Measurements from ENCODE around the gene PRR35.

The PRR35 gene

DNA sequence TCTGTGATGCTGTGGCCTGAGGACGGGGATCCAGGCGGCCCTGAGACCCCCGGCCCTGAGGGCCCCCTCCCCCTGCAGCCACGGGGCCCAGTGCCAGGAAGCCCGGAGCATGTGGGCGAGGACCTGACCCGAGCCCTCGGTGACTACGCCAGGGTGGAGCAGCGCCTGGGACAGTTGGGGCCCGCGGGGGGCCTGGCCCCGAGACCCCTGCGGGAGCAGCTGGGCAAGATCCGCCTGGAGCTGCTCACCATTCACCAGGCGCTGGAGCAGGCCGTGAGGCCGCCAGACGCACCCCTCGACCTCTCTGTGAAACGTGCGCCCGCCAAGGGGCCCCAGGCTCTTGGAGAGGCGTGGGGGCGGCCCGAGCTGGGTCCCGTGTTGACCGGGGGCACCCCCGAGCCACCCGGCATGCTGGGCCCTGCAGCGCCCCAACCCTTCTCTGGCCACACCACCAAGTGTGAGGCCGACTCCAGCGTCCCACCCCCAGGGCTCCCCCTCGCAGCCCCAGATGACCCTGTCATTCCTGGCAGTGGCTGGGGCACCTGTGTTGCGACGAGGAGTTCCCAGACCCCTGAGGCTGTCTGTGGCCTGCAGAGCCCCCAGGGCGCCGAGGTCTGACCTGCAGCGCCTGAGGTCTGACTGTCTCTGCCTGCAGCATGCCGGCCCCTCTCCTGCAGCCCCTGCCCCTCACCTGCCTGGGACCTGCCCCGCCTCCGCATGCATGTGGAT lies 4.7 kb downstream of the PRR35 start:
- DNase-seq (ENCODE audit: low read depth) = no peak

DNA sequence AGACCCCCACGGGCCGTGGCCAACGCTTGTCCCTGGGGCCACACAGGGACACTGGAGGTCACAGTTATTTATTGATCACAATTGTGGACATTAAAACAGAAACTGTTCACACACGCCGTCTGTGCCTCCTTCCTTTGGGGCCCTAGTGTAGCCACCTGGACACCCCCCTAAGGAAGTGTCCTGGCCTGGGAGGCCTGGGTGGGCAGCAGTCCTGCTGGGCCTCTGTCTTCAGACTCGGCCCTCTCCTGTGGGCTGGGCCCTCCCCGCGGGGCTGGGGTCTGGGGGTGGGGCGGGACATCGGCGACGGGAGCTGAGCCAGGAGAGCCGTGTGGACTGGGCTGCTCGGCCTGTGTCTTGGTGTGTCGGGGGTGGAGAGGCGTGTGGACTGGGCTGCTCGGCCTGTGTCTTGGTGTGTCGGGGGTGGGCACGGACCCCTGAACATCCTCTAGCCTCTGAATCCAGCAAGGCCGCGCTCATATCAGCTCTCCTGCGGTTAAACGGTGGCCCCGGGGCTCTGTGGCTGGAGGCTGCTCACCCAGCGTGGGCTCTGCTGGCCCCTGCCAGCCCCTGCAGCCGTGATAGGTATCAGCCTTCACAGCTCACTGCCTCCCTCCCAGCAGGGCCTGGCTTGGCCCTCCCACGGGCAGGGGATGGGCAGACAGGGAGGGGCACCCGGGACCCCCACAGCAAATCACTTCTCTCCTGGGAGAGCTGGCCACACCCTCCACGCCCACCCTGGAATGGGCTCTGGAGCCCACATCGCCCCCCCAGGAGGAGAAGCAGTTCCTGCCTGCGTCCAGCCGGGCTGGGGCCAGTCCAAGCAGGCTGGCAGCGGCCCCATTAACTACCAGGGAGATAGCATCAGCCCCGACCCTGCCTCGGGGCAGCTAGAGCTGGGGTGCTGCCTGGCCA lies 5.5 kb downstream of the PRR35 start:
- DNase-seq (ENCODE audit: low read depth) = no peak

DNA sequence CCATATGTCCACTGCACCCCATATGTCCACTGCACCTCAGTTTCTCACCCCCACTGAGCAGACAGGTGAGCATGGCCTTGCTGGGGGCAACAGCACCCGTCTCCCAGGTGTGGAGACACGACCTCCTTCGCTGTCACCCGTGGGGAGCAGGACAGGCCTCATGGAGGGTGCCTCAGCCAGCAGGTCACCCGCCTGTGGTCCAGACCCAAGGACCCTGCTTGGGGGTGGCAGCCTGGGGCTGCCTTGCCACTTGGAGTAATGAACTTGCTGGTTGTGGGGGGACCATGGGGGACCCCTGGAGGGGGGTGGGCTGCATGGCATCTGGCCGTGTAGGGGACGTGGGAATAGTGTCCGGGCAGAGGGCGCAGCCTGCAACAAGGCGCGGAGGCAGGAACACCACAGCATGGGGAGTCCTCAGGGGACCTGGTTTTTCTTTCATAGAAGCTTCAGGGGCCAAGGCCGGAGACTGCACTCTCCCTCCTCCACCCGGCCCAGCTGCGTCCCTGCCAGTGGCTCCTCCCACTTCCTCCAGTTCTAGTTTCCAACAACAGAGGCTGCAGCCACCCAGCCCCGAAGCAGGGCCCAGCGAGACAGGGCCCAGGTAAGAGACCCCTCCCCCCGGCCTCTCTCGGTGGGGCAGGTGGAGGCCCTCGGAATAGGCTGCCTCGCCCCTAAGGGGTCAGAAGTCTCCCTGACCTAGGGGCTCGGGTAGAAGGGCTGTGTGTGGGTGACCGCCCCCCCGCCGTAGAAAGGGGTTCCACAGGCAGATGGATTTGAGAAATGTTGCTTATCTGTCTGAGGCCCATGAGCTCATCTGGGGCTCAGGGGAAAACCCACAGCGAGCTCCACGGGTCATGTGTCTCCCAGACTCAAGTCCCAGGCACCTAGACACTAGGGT lies 6.5 kb downstream of the PRR35 start, which contains the start of gene NHLRC4:
Gene NHLRC4, plus strand, starts transcription at position 531 of the 898 bp plus-strand sequence. CDS start 1,043 bp downstream, outside the sequence.
- no peak for DNase-seq (ENCODE audit: low read depth)

DNA sequence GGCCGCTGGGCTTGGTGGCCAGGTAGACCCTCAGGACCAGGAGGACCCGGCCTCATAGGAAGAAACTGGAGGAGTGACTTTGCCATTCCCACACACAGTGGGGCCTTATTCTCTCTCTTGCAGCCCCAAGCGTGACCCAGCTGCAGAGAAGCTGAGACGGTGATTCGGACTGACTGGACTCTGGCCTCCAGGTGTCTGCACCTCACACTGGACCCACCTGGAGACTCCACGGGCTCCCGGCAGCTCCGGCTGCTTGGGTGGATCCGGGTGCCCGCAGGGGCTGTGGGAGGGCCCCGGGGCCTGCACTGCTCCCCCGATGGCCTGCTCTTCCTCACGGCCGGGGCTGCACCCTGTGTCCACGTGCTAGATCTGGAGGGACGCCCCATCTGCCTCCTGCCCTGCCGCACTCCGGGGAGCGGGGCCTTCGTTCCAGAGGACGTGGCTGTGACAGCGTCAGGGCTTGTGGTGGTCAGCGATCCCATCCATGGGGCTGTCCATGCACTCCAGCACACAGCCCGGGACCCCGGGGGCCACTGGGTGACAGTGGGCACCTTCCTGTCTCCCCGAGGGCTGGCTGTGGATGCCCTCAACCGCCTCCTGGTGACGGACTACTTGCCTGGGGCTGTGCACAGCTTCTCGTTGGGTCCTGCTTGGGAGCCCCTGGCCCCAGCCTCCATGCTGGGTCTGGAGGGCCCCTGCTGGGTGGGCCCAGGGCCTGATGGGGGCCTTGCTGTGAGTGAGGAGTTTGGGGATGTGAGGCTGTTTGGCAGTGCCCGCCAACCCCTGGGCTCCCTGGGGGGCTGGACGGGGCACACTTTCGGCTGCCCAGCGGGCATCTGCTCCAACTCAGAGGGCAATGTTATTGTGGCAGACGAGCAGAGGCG lies 7.4 kb downstream of the PRR35 start:
- no peak for DNase-seq (ENCODE audit: low read depth)

DNA sequence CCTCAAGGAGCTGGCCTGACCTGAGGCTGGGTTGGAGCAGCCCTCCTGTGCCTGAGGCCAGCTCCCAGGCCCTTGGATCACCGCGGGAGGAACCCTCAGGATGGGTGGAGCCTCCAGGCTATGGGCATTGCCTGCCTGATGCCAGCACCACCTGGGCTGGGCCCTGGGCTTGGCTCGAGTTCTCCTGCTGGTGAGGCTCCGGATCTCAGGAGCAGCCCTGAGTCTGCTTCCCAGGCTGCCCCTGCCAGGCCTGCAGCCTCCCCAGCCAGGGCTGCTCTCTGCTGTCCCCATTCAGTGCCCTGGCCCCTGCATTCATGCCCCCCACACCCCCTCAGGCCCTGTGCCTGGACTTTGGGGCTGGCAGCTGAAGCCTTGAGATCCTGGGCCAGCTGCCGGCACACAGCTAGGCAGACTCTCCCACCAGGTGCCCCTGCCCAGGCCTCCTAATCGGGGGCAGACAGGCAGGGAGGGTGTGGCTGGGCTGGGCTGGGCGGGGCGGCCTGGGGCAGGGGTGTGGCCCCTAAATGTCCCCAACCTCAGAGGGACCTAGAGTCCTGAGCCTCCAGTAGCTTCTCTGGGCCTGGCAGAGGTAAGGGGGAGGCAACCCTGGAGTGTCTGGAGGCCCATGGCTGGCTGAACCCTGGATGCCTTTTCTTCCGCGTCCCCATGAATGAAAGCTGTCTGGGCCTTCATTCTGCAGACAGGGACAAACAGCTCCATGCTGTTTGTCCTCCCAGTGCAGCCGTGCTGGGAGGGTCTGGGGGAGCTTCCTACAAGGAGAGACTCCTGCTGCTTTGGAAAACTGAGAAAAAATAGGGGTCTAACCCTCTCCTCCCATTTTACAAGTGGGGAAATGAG lies 8.4 kb downstream of the PRR35 start:
- no peak for DNase-seq (ENCODE audit: low read depth)

DNA sequence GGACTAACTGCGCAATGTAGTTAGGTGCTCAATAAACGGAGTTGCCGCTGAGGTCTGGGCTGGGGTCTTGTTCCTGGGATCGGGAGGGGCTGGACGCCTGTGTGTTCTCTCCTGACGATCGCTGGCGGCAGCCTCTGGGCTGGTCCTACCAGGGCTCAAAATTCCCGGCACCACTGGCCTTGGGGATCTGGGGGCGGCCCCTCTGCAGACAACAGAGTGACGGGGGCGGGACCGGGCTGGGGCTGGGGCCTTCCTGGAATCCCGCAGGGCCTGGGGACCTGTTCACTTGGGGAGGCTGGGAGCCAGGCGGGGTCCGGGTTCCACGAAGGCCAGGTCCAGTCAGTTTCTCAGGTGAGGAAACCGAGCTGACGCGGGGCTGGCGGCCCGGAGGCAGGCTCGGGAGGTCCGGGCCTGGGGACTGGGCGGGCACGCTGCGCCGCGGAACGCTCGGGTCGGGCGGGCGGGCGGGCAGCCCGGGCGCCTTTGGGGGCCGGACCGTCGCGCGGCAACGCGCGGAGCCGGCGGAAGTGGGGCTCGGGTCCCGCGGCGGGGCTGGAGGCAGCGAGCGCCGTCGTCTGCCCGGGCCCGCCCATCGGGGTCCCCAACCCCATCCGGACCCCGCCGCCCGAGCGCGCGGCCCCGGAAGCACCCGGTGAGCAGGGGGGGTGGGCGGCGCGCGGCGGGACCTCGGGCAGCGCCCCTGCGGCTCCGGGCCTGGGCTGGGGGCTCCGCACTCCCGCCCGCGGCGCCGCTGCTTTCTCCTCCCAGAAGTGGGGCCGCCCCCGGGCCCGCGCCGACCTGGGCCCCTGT lies 9.5 kb downstream of the PRR35 start, which contains the start of gene PIGQ:
Gene PIGQ, plus strand, starts transcription at position 524 of the 810 bp plus-strand sequence. CDS start 4,107 bp downstream, outside the sequence.
- DNase-seq (ENCODE audit: low read depth) = peak; percentile 66

DNA sequence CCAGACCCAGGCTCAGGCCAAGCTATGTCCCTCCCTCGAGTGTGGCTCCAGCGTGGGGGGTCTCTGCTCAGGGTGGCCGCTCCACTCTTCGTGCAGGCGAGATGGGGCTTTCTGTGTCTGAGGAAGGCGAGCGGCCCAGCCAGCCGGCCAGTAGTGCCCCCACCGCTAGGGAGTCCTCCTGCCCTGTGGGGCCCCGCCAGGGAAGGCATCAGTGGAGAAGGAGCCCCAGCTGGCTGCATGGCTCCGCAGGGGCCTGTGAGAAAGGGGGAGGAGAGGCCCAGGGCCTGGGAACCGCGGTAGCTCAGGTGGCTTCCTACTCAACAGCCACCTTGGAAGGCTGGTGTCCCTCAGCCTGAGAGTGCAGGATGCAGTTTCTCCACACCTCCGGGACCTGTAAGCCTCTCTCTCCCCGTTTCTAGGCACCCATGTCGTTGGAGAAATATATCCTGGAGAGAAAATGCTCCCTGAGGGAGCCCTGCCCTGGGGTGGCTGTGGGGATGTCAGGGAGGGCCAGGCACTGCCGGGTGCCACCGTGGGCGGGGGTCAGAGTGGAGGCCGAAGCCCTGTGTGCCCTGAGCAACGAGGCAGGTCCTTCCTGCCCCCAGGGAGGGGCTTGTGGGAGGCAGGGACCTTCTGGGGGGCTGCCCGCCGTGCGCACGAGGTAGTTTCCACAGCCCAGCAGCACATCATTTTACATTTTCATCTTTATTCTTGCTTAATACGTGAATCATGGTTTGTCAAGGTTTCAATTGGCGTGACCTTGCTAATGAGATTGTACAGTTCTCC lies 12.9 kb downstream of the PRR35 start:
- DNase-seq (ENCODE audit: low read depth) = no peak

DNA sequence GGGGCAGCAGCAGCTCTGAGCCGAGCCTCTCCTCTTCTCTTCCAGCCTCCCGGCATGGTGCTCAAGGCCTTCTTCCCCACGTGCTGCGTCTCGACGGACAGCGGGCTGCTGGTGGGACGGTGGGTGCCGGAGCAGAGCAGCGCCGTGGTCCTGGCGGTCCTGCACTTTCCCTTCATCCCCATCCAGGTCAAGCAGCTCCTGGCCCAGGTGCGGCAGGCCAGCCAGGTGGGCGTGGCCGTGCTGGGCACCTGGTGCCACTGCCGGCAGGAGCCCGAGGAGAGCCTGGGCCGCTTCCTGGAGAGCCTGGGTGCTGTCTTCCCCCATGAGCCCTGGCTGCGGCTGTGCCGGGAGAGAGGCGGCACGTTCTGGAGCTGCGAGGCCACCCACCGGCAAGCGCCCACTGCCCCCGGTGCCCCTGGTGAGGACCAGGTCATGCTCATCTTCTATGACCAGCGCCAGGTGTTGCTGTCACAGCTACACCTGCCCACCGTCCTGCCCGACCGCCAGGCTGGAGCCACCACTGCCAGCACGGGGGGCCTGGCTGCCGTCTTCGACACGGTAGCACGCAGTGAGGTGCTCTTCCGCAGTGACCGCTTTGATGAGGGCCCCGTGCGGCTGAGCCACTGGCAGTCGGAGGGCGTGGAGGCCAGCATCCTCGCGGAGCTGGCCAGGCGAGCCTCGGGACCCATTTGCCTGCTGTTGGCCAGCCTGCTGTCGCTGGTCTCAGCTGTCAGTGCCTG lies 14.0 kb downstream of the PRR35 start:
- no peak for DNase-seq (ENCODE audit: low read depth)

DNA sequence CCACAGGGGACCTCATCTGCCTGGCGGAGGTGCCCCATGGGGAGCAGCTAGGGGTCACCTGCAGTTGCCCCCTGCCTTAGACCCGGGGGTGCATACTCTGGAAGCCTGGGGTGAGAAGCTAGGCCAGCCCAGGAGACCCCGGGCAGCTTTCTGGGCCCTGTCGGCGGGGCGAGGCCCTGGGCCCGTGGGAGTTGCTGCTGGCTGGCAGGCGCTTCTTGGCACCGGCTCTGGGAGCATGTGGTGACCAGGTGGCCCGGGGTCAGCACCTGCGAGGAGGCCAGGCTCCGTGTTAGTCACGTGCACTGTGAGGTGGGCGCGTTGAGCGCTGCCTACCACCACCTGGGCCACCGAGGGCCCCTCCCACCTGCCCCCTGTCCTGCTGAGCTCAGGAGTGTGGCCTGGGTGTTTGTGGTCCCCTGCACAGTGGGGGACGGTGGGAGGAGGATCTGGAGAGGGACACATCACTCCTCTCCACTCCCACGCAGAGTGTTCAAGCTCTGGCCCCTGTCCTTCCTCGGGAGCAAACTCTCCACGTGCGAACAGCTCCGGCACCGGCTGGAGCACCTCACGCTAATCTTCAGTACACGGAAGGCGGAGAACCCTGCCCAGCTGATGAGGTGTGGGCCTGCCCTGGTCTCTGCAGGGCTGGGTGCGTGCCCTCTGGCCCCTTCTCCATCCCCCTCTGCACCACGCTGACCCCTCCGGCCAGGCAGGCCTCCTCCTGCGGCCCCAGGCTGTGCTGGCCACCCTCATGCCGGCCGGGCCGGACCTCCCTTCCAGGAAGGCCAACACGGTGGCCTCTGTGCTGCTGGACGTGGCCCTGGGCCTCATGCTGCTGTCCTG lies 15.4 kb downstream of the PRR35 start:
- DNase-seq (ENCODE audit: low read depth) = no peak

DNA sequence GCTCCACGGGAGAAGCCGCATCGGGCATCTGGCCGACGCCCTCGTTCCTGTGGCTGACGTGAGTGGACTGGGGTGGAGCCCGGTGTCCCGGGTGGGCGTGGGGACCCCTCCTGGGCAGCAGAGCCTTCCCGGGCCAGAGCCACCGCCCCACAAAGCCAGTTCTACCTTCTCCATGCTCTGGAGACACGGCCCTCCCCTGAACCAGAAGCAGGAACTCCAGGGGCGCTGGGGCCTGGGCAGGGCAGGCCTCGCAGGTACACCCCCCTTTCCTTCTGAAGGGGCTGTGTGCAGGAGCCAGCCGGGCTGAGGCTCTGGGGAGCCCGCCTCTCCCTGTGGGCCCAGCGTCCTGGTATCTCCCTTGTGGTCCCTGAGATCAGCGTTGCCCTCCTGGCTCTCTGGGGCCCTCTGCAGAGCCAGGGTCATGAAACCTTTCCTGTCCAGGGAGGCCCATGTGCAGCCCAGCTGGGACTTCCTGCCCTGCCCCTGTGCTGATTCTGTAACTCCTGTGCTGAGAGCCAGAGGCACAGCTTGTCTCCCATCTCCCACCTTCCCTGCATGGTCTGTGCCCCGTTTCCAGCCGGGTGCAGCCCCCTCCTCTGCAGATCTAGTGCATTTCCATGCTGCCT lies 16.1 kb downstream of the PRR35 start:
- DNase-seq (ENCODE audit: low read depth) = no peak

DNA sequence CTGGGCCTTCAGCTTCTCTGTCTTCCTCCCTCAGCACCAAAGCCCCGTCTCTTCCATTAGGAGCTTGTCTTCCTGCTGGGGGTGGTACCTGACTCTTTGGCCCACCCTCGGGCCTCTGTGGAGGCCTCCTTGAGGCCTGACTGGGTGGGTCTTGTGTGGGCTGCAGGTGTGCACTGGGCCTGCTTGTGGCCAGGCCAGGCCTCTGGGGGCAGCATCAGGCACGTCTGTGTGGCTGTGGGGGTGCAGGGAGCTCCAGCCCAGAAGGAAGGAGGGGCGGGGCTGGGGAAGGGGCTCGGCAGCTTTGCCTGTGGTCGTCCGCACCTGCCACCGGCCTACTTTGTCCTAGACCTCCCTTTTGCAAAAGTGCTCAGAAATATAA lies 16.6 kb downstream of the PRR35 start:
- no peak for DNase-seq (ENCODE audit: low read depth)

DNA sequence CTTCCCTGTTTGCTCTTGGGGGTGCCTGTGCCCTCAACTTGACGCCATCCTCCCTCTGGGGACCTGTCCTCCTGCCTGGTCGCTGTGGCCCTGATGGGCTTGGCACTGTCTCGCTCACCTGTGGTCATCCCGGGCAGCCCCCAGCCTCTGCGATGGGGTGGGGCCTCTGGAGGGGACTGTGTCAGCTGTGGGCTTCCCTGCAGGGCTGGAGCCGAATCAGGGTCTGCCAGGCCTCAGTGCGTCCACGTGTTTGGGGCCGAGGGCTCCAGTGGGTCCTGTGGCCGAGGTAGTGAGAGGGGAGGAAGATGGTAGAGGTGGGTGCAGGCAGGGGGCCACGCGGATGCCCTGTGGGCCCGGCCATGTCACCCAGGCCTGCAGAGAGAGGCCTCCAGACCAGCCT lies 17.6 kb downstream of the PRR35 start:
- no peak for DNase-seq (ENCODE audit: low read depth)

DNA sequence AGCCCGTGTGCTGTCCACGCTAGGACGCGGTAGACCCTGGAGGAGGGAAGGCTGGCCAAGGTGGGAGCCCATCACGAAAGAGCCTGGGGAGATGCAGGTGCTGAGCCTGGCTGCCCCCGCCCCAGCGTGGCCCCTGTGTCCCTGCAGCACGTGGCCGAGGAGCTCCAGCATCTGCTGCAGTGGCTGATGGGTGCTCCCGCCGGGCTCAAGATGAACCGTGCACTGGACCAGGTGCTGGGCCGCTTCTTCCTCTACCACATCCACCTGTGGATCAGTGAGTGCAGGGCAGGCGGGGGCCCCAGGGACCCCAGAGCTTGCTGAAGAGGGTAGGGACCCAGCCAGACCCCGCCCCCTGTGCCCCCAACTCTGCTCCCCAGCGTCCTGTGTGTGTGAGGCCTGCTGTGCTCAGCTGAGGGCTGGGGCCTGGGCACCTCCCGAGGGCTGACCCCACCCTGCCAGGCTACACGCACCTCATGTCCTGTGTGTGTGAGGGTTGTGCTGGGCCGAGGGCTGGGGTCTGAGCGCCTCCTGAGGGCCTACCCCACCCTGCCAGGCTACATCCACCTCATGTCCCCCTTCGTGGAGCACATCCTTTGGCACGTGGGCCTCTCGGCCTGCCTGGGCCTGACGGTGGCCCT lies 18.2 kb downstream of the PRR35 start:
- no peak for DNase-seq (ENCODE audit: low read depth)

DNA sequence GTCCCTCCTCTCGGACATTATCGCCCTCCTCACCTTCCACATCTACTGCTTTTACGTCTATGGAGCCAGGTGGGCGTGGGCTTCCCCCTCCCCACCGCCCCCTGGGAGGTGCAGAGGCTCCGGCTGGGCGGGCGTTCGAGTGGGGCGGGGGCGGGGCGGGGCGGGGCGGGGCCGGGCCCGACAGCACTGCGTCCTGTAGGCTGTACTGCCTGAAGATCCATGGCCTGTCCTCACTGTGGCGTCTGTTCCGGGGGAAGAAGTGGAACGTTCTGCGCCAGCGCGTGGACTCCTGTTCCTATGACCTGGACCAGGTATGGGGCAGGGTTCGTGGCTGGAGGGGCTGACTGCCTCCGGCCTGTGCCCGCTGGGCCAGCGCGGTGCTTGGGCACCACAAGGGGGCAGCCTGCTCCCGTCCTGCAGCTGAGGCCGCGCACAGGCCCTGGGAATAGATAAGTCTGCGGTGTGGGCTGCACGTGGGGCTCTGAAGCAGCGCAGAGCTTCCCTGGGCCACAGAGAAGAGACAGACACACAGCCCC lies 18.7 kb downstream of the PRR35 start:
- peak; percentile 49 for DNase-seq (ENCODE audit: low read depth)

DNA sequence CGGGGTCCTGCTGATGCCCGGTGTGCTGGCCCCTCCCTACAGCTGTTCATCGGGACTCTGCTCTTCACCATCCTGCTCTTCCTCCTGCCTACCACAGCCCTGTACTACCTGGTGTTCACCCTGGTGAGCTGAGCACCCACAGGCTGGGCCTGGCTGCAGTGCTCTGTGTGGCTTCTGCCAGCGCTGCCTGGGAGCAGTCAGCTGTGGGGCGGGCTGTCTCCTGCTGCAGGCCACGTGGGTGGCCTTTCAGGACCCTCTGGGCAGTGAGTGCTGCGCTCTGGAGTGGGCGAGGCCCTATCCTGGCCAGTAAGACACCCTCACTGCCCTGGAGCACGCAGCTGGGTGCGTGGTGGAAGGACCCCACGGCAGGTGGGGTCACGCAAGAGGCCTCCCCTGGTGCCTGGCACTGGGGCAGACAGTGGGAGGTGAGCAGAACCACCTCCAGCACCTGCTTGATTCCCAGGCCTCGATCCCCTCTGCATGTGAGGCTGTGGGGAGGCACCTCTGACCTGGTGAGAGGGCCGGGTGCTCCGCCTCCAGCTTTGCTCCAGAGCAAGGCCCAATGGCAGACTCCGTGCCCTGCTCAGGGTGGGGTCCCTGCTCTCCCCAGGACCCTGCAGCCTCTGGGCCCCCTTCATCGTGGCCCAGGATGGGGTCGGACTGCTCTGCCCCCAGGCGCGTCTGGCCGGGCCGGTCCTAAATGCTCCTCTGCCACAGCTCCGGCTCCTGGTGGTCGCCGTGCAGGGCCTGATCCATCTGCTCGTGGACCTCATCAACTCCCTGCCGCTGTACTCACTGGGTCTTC lies 20.1 kb downstream of the PRR35 start:
- no peak for DNase-seq (ENCODE audit: low read depth)
